ENCODE measurements around the gene ADAMTS9. TPM values are rescaled to one million over a fixed set of nuclear protein-coding genes. Genes with fewer than 3 reads are reported as not detected.

Gene ADAMTS9
- total RNA-seq, 2 donors from 2014 or later = 28.0 to 100 TPM

GRCh38 chr3:64631951-64632350 lies 55.8 kb downstream of the ADAMTS9 start:
- no peak for DNase-seq
- intact Hi-C loops (cut with DNase I) = no loop called here
- no peak for ATAC-seq

GRCh38 chr3:64627471-64628321 lies 60.1 kb downstream of the ADAMTS9 start:
- ATAC-seq = no peak
- intact Hi-C loops (cut with DNase I) = no loop called here

GRCh38 chr3:64627042-64627441 lies 60.8 kb downstream of the ADAMTS9 start:
- no peak for DNase-seq
- no peak for ATAC-seq
- intact Hi-C loops (cut with DNase I) = no loop called here

More at GRCh38 chr3:64627471-64628321, 60.1 kb downstream of the ADAMTS9 start:
- no peak for DNase-seq

- DNase-seq (no peak), ATAC-seq (no peak)
- intact Hi-C loops (cut with DNase I) = no loop called here
Measured at GRCh38 chr3:64625381-64625780, 62.4 kb downstream of the ADAMTS9 start.

GRCh38 chr3:64623125-64623524 lies 64.7 kb downstream of the ADAMTS9 start:
- intact Hi-C loops (cut with DNase I) = no loop called here
- ATAC-seq = no peak
- DNase-seq = no peak

GRCh38 chr3:64621726-64622395 lies 65.9 kb downstream of the ADAMTS9 start:
- intact Hi-C loops (cut with DNase I) = no loop called here
- ATAC-seq (no peak), DNase-seq (no peak)

GRCh38 chr3:64621275-64621674 lies 66.5 kb downstream of the ADAMTS9 start:
- ATAC-seq (no peak), DNase-seq (no peak)
- intact Hi-C loops (cut with DNase I) = no loop called here

GRCh38 chr3:64620020-64620419 lies 67.8 kb downstream of the ADAMTS9 start:
- ATAC-seq (no peak), DNase-seq (no peak)
- intact Hi-C loops (cut with DNase I) = no loop called here

- intact Hi-C loops (cut with DNase I) = no loop called here
- ATAC-seq (no peak), DNase-seq (no peak)
Measured at GRCh38 chr3:64619216-64619615, 68.6 kb downstream of the ADAMTS9 start.

- intact Hi-C loops (cut with DNase I) = no loop called here
- ATAC-seq = no peak
- no peak for DNase-seq
Measured at GRCh38 chr3:64617610-64618009, 70.2 kb downstream of the ADAMTS9 start.

GRCh38 chr3:64616953-64617352 lies 70.8 kb downstream of the ADAMTS9 start:
- intact Hi-C loops (cut with DNase I) = no loop called here
- ATAC-seq = peak; percentile 18 to 35
- no peak for DNase-seq

GRCh38 chr3:64612916-64613526 lies 74.8 kb downstream of the ADAMTS9 start:
- DNase-seq = no peak
- intact Hi-C loops (cut with DNase I) = no loop called here
- peak; percentile 44 to 56 for ATAC-seq

GRCh38 chr3:64612082-64612860 lies 75.5 kb downstream of the ADAMTS9 start:
- intact Hi-C loops (cut with DNase I) = no loop called here
- no peak for DNase-seq
- peak; percentile 95 for ATAC-seq

GRCh38 chr3:64608741-64609140 lies 79.1 kb downstream of the ADAMTS9 start:
- no peak for ATAC-seq
- intact Hi-C loops (cut with DNase I) = no loop called here
- no peak for DNase-seq

GRCh38 chr3:64607032-64607551 lies 80.7 kb downstream of the ADAMTS9 start:
- ATAC-seq (no peak), DNase-seq (no peak)
- intact Hi-C loops (cut with DNase I) = no loop called here

- no peak for ATAC-seq
- DNase-seq = no peak
- intact Hi-C loops (cut with DNase I) = no loop called here
Measured at GRCh38 chr3:64604313-64604712, 83.5 kb downstream of the ADAMTS9 start.

GRCh38 chr3:64601824-64602223 lies 86.0 kb downstream of the ADAMTS9 start:
- intact Hi-C loops (cut with DNase I) = no loop called here
- no peak for ATAC-seq
- no peak for DNase-seq

- intact Hi-C loops (cut with DNase I) = no loop called here
- no peak for DNase-seq
- ATAC-seq = no peak
Measured at GRCh38 chr3:64600246-64600950, 87.4 kb downstream of the ADAMTS9 start.

GRCh38 chr3:64599651-64600050 lies 88.1 kb downstream of the ADAMTS9 start:
- intact Hi-C loops (cut with DNase I) = no loop called here
- DNase-seq (no peak), ATAC-seq (no peak)
